Right lobe of liver (tissue), 4 donors: ENCODE data around the gene ALPK3.

ENCODE experiments used
- CTCF ChIP-seq, 4 donors: fragments of 200-600 bp in 3 of 4; fragments of 450-650 bp in 1 of 4; IDR thresholded peaks; one replicate each; pipeline versions ENCODE4 v1.5.1 to v1.8.0; 2016 to 2022; ENCODE audit warnings: antibody characterized with exemption in 4 of 4, mild to moderate bottlenecking in 2 of 4
- POLR2A ChIP-seq: fragments of 450-650 bp; IDR thresholded peaks from one replicate; pipeline ENCODE4 v1.6.1; 2017; ENCODE audit warnings: antibody characterized with exemption, mild to moderate bottlenecking
- donor health status: DM: no; HTN: no; CAD: no.
- donor health status: DM: no; HTN: no; CAD: no.
- donor health status: DM: no; HTN: yes; CAD: no.

- no peak for TF ChIP-seq POLR2A
- TF ChIP-seq CTCF (IDR thresholded peaks at IDR 0.05): no peak
Observed at GRCh38 chr15:84862214-84862975, 45.2 kb downstream of the ALPK3 start.
